IMR-90 (cell line): ENCODE results near the gene SNX7. TPM values are rescaled to one million over a fixed set of nuclear protein-coding genes. Genes with fewer than 3 reads are reported as not detected.

Experiments
- ATAC-seq: fragments of 200-7000 bp; cut with Tn5 transposase; 2 replicates; pipeline ENCODE4 v1.9.1; 2020; ENCODE audit warnings: low read depth, mild to moderate bottlenecking, moderate library complexity
- BruUV-seq: library from RNA; stranded (reverse); fragments of 400-500 nt; replicated peaks from 2 replicates; lab custom pipeline; 2021; lab: Mats Ljungman, UMichigan
- CTCF ChIA-PET: fragments of 300-600 bp; formaldehyde crosslinking; extraction: SDS; loops from one replicate; lab custom pipeline; 2021; ENCODE audit warnings: antibody characterized with exemption; lab: Yijun Ruan, JAX
- POLR2A ChIA-PET: fragments of 300-600 bp; sonication (Branson Sonifier 250); formaldehyde crosslinking; loops from one replicate; lab custom pipeline; 2022; ENCODE audit warnings: antibody characterized with exemption; ENCODE audit not compliant: unreplicated experiment; lab: Charles Lee
- DNase-seq: peaks from one replicate; pipeline ENCODE4 v3.0.0; 2013
- H2AFZ ChIP-seq: replicated peaks from 2 replicates; pipeline ENCODE3; 2013; ENCODE audit warnings: low read length, mild to moderate bottlenecking; ENCODE audit not compliant: poor library complexity
- H2AK5ac ChIP-seq: 2 replicates; pipeline ENCODE4 v1.6.1; 2013; ENCODE audit warnings: low read depth, low read length, inconsistent platforms
- H2AK9ac ChIP-seq: replicated peaks from 2 replicates; pipeline ENCODE3; 2013; ENCODE audit warnings: mild to moderate bottlenecking, low read depth, low read length, moderate library complexity; ENCODE audit not compliant: poor library complexity
- H2BK120ac ChIP-seq: 2 replicates; pipeline ENCODE4 v1.6.1; 2013; ENCODE audit warnings: low read depth, low read length, inconsistent platforms
- H2BK15ac ChIP-seq: 3 replicates; pipeline ENCODE4 v1.6.1; 2013; ENCODE audit warnings: low read depth, low read length, inconsistent platforms
- H2BK20ac ChIP-seq: 2 replicates; pipeline ENCODE4 v1.6.1; 2013; ENCODE audit warnings: low read depth, mild to moderate bottlenecking, inconsistent platforms, low read length, moderate library complexity
- H2BK5ac ChIP-seq: 2 replicates; pipeline ENCODE4 v1.6.1; 2013; ENCODE audit warnings: mild to moderate bottlenecking, low read depth, low read length, inconsistent platforms; ENCODE audit not compliant: poor library complexity, severe bottlenecking
- H3K14ac ChIP-seq: replicated peaks from 2 replicates; pipeline ENCODE4 v1.6.1; 2013; ENCODE audit warnings: low read depth, low read length, inconsistent platforms
- H3K18ac ChIP-seq: 2 replicates; pipeline ENCODE4 v1.6.1; 2013; ENCODE audit warnings: low read depth, low read length, control low read depth
- H3K23ac ChIP-seq: 2 replicates; pipeline ENCODE4 v1.6.1; 2013; ENCODE audit warnings: low read depth, low read length, inconsistent platforms
- H3K27ac ChIP-seq: 2 replicates; pipeline ENCODE4 v1.5.1; 2013; ENCODE audit warnings: mild to moderate bottlenecking, control low read depth, low read length; ENCODE audit not compliant: insufficient read depth
- H3K27me3 ChIP-seq: 2 replicates; pipeline ENCODE4 v1.6.1; 2013; ENCODE audit warnings: low read length; ENCODE audit not compliant: control insufficient read depth, insufficient read depth
- H3K36me3 ChIP-seq: 2 replicates; pipeline ENCODE4 v1.6.1; 2013; ENCODE audit warnings: low read length, mixed read lengths; ENCODE audit not compliant: control insufficient read depth, insufficient read depth
- H3K4ac ChIP-seq: 2 replicates; pipeline ENCODE4 v1.6.1; 2013; ENCODE audit warnings: low read depth, low read length, inconsistent platforms
- H3K4me1 ChIP-seq: 2 replicates; pipeline ENCODE4 v1.6.1; 2013; ENCODE audit warnings: low read length, mixed read lengths; ENCODE audit not compliant: control insufficient read depth, insufficient read depth
- H3K4me2 ChIP-seq: 2 replicates; pipeline ENCODE4 v1.6.1; 2013; ENCODE audit warnings: low read depth, mild to moderate bottlenecking, control low read depth, low read length, moderate library complexity
- H3K4me3 ChIP-seq: 2 replicates; pipeline ENCODE4 v1.5.1; 2013; ENCODE audit warnings: low read depth, mild to moderate bottlenecking, control low read depth, low read length, moderate library complexity; ENCODE audit not compliant: insufficient read depth
- H3K56ac ChIP-seq: 2 replicates; pipeline ENCODE4 v1.6.1; 2013; ENCODE audit warnings: low read length, inconsistent platforms; ENCODE audit not compliant: insufficient read depth; ENCODE audit errors: extremely low read depth
- H3K79me1 ChIP-seq, 2 experiments: 2 replicates each; pipeline ENCODE4 v1.6.1; 2013; ENCODE audit warnings: low read length in 2 of 2, inconsistent platforms in 1 of 2, low read depth in 1 of 2
- H3K9ac ChIP-seq: 2 replicates; pipeline ENCODE4 v1.6.1; 2013; ENCODE audit warnings: low read depth, low read length, control low read depth
- H3K9me1 ChIP-seq: 2 replicates; pipeline ENCODE4 v1.6.1; 2013; ENCODE audit warnings: low read length, inconsistent platforms; ENCODE audit not compliant: insufficient read depth
- H3K9me3 ChIP-seq: 2 replicates; pipeline ENCODE4 v1.6.1; 2013; ENCODE audit warnings: low read length; ENCODE audit not compliant: control insufficient read depth, insufficient read depth
- H4K20me1 ChIP-seq: 2 replicates; pipeline ENCODE4 v1.6.1; 2013; ENCODE audit warnings: low read length, inconsistent platforms; ENCODE audit not compliant: insufficient read depth
- H4K5ac ChIP-seq: 2 replicates; pipeline ENCODE4 v1.6.1; 2013; ENCODE audit warnings: mild to moderate bottlenecking, low read depth, low read length, control low read depth
- H4K8ac ChIP-seq, 2 experiments: 2 replicates each; pipeline ENCODE4 v1.6.1; 2013; ENCODE audit warnings: low read depth in 2 of 2, low read length in 2 of 2, control low read depth in 1 of 2, inconsistent platforms in 1 of 2
- H4K91ac ChIP-seq: 2 replicates; pipeline ENCODE4 v1.6.1; 2013; ENCODE audit warnings: low read depth, low read length, inconsistent platforms; ENCODE audit not compliant: insufficient read depth
- MAFK ChIP-seq: IDR thresholded peaks from 2 replicates; pipeline ENCODE4 v1.6.1; 2012; ENCODE audit warnings: low read depth, low read length, improper control_type of control experiment
- MAZ ChIP-seq: IDR thresholded peaks from 2 replicates; pipeline ENCODE4 v1.6.1; 2012; ENCODE audit warnings: low read depth, mild to moderate bottlenecking, low read length, improper control_type of control experiment, moderate library complexity, borderline replicate concordance
- MXI1 ChIP-seq: IDR thresholded peaks from 2 replicates; pipeline ENCODE4 v1.6.1; 2012; ENCODE audit warnings: low read depth, mild to moderate bottlenecking, low read length, moderate library complexity, borderline replicate concordance
- NFE2L2 ChIP-seq: fragments of 150-350 bp; IDR thresholded peaks from 2 replicates; pipeline ENCODE4 v1.6.1; 2016; ENCODE audit warnings: low read depth, mild to moderate bottlenecking, low read length
- POLR2A ChIP-seq: IDR thresholded peaks from 2 replicates; pipeline ENCODE4 v1.6.1; 2012; ENCODE audit warnings: mild to moderate bottlenecking, low read depth, low read length
- SMC3 ChIP-seq: fragments of 150-350 bp; IDR thresholded peaks from 2 replicates; pipeline ENCODE4 v1.6.1; 2016; ENCODE audit warnings: low read depth, mild to moderate bottlenecking, antibody characterized with exemption, low read length, moderate library complexity
- WGBS, 2 experiments: methylation state at CpG; one replicate each; pipeline versions ENCODE4 v1.1.5 to v1.1.7; 2013; ENCODE audit warnings: missing lambda C conversion rate in 2 of 2; ENCODE audit not compliant: insufficient read length in 1 of 2; ENCODE audit errors: extremely low coverage in 2 of 2; 5-methylcytosine and 5-hydroxymethylcytosine counted together
- dilution Hi-C: fragments of 300-500 bp; cut with HindIII; formaldehyde crosslinking; loops from one replicate; pipeline ENCODE4 v1.14.3; 2018; ENCODE audit warnings: low sequenced_read_pairs; ENCODE audit not compliant: unreplicated experiment
- in situ Hi-C: fragments of 300-500 bp; cut with MboI; formaldehyde crosslinking; loops from 3 replicates; pipeline ENCODE4 v1.14.3; 2019; ENCODE audit warnings: low sequenced_read_pairs, inconsistent platforms, mixed read lengths
- intact Hi-C: fragments of 100-400 bp; cut with micrococcal nuclease; formaldehyde crosslinking; loops from 2 replicates; pipeline ENCODE4 v1.10.0; 2022
- polyA plus RNA-seq, 3 experiments: library from polyadenylated mRNA; depleted of rRNA; stranded (reverse); fragments of >200 nt; gene quantifications; 2 replicates each; pipeline ENCODE4 v1.2.3, GENCODE V29; 2012; ENCODE audit warnings: low replicate concordance in 1 of 3
- total RNA-seq: library from RNA; depleted of rRNA; stranded (reverse); fragments of >200 nt; gene quantifications from 2 replicates; pipeline ENCODE4 v1.2.3, GENCODE V29; 2012
- TF ChIP-seq, protein P1 (sequence below): conservative IDR thresholded peaks from 2 replicates; pipeline ENCODE4 v1.5.1; 2012; ENCODE audit warnings: mild to moderate bottlenecking, low read depth, low read length, improper control_type of control experiment

The SNX7 gene
- total and polyA plus RNA-seq, 2 of the 4 experiments (the other 2 are of a cell fraction) = 22.5 to 24.4 TPM

DNA sequence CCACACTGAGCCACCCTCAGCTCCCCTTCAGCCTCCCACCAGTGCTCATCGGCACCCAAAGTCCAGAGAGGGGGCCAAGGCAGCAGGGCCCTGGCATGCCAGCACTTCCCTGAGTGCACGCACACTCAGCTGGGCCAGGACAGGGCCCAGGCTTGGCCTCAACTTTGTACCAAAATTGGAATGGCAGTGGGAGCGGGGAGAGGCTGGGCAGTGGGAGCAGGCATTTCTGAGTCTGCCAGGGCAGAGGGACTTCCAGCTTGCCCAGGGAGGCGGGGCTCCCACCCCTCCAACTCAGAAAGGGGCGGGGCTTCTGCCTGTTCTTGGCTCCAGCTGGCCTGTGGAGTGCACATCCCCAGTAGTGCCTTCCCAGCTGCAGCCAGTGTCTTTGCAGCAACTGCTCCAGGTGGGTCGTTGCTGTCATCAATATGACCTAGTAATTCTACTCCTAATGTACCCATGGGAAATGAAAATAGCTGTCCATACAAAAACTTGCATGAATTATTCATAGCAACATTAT is 10.3 kb upstream of the SNX7 start:
- in situ Hi-C loops = no loop called here
- H3K9me3 ChIP-seq = peaks cover 3% of the 10 kb centered on the region; the same call in 1 of the 2 replicates

More for the DNA sequence above, 10.3 kb upstream of the SNX7 start:
- Histone ChIP-seq H4K91ac (no peak overlapping the region), H3K9me1 (no peaks in the 10 kb centered on the region), H4K5ac (no peak overlapping the region), H3K4ac (no peak overlapping the region), H2AK5ac (no peak overlapping the region), H3K27me3 (no peaks in the 10 kb centered on the region), H2BK20ac (no peak overlapping the region), H3K79me1 (no peaks in the 10 kb centered on the region), H4K8ac (no peak overlapping the region), H2BK5ac (no peak overlapping the region), H3K4me3 (no peak overlapping the region), H4K20me1 (no peaks in the 10 kb centered on the region), H3K23ac (no peak overlapping the region), H3K4me2 (no peak overlapping the region), H3K14ac (no peak overlapping the region), H2BK15ac (no peak overlapping the region), H2BK120ac (no peak overlapping the region), H3K36me3 (no peaks in the 10 kb centered on the region), H3K18ac (no peak overlapping the region), H3K56ac (no peak overlapping the region), H3K4me1 (no peaks in the 10 kb centered on the region), H2AFZ (no peak overlapping the region), H2AK9ac (no peak overlapping the region), H3K9ac (no peak overlapping the region), H3K27ac (no peak overlapping the region)
- ChIA-PET POLR2A (no interaction called here), CTCF (no interaction called here)
- 40% methylated on average over 1 of the region's 6 CpGs; no CpG with 5 or more reads in 1 of the 2 experiments for whole genome bisulfite sequencing, 2 experiments
- dilution Hi-C loops (no loop called here), intact Hi-C loops (no loop called here)
- no peak for DNase-seq
- TF ChIP-seq NFE2L2 = no peak
- no peak for TF ChIP-seq MAFK
- TF ChIP-seq, protein P1, sequence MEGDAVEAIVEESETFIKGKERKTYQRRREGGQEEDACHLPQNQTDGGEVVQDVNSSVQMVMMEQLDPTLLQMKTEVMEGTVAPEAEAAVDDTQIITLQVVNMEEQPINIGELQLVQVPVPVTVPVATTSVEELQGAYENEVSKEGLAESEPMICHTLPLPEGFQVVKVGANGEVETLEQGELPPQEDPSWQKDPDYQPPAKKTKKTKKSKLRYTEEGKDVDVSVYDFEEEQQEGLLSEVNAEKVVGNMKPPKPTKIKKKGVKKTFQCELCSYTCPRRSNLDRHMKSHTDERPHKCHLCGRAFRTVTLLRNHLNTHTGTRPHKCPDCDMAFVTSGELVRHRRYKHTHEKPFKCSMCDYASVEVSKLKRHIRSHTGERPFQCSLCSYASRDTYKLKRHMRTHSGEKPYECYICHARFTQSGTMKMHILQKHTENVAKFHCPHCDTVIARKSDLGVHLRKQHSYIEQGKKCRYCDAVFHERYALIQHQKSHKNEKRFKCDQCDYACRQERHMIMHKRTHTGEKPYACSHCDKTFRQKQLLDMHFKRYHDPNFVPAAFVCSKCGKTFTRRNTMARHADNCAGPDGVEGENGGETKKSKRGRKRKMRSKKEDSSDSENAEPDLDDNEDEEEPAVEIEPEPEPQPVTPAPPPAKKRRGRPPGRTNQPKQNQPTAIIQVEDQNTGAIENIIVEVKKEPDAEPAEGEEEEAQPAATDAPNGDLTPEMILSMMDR = no peak
- TF ChIP-seq SMC3 = no peak
- TF ChIP-seq MAZ = no peak
- no peak for TF ChIP-seq POLR2A
- no peak for TF ChIP-seq MXI1
- BruUV-seq = no TSS peak
- no peak for ATAC-seq
